H1 (cell line): ENCODE data around the gene IQCE. TPM values are rescaled to one million over a fixed set of nuclear protein-coding genes. Genes with fewer than 3 reads are reported as not detected.

Experiments
- BRCA1 ChIP-seq: IDR thresholded peaks from 2 replicates; pipeline ENCODE4 v1.6.1; 2012; ENCODE audit warnings: low read depth, low read length, improper control_type of control experiment
- JUN ChIP-seq: IDR thresholded peaks from 2 replicates; pipeline ENCODE4 v1.6.1; 2011; ENCODE audit warnings: low read depth, mild to moderate bottlenecking, improper control_type of control experiment, low read length
- ZNF274 ChIP-seq: IDR thresholded peaks from 2 replicates; pipeline ENCODE4 v1.7.0; 2012; ENCODE audit warnings: low read length, borderline replicate concordance; ENCODE audit errors: extremely low read depth
- polyA plus RNA-seq, 7 experiments: library from polyadenylated mRNA; depleted of rRNA in 3 of 7; stranded (reverse) in 5 of 7; unstranded in 2 of 7; fragments of >200 nt in 5 of 7; fragments of 200-250 nt in 2 of 7; gene quantifications; 1 replicate in 5 of 7; 2 replicates in 1 of 7; 4 replicates in 1 of 7; pipeline versions ENCODE4 v1.2.1 to v1.2.3, GENCODE V29; 2011 to 2013; ENCODE audit warnings: missing spikeins in 2 of 7, mixed read lengths in 2 of 7
- total RNA-seq: library from RNA; stranded (reverse); fragmentation: NEBNext Ultra II Directional; extraction: Animal tissue kit (Norgen Biotek cat#: 25700); gene quantifications from 2 replicates; pipeline ENCODE4 v1.2.1, GENCODE V29; 2021

IQCE gene
- total and polyA plus RNA-seq, 2 of the 8 experiments (the other 6 are each of a cell fraction or from before 2014, with no cell fraction given) = 2.2 to 4.9 TPM

GRCh38 chr7:2655870-2656614, 97.3 kb downstream of the IQCE start (continued):
- TF ChIP-seq BRCA1 (no peak), JUN (no peak), ZNF274 (no peak)
